NCI-H2171 treated with DMSO at 0.1 percent for 48 hours (cell line): ENCODE data around the gene TCEA2.

Experiments used
- DNase-seq: peaks from one replicate; lab custom pipeline; 2025; lab: John Stamatoyannopoulos, UW

TCEA2 gene

GRCh38 chr20:64062596-64063388 lies at the start of gene TCEA2:
TSS of gene TCEA2 (plus strand) at chr20:64063198. CDS start at chr20:64063313, 115 bp downstream.
- peak; percentile 96 for DNase-seq

GRCh38 chr20:64015635-64016034 lies 47.4 kb upstream of the TCEA2 start:
- DNase-seq: no peak

DNA sequence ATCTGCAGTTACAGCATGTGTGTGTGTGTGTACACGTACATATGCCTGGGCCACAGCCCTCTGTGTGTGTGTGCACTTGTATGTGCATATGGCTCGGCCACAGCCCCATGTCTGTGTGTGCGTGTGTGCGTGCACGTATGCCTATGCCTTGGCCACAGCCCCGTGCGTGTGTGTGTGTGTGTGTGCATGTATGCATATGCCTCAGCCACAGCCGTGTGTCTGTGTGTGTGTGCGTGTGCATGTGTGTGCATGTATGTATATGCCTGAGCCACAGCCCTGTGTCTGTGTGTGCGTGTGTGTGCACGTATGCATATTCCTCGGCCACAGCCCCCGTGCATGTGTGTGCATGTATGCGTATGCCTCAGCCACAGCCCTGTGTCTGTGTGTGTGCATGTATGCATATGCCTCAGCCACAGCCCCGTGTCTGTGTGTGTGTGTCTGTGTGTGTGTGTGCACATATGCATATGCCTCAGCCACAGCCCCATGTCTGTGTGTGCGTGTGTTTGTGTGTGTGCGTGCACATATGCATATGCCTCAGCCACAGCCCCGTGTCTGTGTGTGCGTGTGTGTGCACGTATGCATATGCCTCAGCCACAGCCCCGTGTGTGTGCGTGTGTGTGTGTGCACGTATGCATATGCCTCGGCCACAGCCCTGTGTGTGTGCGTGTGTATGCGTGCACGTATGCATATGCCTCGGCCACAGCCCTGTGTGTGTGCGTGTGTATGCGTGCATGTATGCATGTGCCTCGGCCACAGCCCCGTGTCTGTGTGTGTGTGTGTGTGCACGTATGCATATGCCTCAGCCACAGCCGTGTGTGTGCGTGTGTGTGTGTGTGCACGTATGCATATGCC lies 41.6 kb upstream of the TCEA2 start:
- DNase-seq: no peak

DNA sequence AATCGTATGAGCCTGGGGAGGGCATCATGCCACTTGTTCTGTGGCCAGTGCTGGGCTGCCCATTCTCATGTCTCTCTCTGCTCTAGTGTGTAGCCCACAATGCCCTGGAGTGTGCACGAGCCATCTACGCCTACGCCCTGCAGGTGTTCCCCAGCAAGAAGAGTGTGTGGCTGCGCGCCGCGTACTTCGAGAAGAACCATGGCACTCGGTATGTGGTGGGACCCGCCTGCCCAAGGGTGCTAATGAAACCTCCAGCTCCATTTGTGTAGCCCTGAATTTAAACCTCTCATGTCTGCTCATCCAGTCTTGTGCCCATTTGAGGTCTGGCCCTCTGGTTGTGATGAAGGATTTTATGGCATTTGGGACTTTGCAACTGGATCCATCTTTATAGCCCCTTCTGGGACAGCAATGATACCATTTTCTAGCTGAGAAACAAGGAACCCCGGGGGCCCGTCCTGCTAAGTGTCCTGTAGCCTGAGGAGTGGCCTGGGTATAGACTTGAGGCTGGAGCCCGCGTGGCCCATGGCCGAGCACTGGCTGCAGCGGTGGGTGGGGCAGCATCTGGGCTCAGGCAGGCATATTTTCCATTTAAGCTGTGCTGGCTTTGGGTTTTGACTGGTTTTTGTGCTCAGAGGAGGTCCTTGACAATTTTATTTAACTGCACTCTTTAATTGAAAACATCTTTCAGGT lies 40.2 kb upstream of the TCEA2 start:
- no peak for DNase-seq

GRCh38 chr20:64023361-64024140 lies 39.4 kb upstream of the TCEA2 start:
- DNase-seq: no peak

GRCh38 chr20:64024141-64024990 lies 38.6 kb upstream of the TCEA2 start:
- no peak for DNase-seq

GRCh38 chr20:64025101-64025825 lies 37.7 kb upstream of the TCEA2 start:
- no peak for DNase-seq

- no peak for DNase-seq
Measured at GRCh38 chr20:64025826-64026412, 37.1 kb upstream of the TCEA2 start.

- DNase-seq: no peak
Measured at GRCh38 chr20:64027981-64028685, 34.9 kb upstream of the TCEA2 start.

- DNase-seq: no peak
Measured at GRCh38 chr20:64029293-64030117, 33.5 kb upstream of the TCEA2 start.

DNA sequence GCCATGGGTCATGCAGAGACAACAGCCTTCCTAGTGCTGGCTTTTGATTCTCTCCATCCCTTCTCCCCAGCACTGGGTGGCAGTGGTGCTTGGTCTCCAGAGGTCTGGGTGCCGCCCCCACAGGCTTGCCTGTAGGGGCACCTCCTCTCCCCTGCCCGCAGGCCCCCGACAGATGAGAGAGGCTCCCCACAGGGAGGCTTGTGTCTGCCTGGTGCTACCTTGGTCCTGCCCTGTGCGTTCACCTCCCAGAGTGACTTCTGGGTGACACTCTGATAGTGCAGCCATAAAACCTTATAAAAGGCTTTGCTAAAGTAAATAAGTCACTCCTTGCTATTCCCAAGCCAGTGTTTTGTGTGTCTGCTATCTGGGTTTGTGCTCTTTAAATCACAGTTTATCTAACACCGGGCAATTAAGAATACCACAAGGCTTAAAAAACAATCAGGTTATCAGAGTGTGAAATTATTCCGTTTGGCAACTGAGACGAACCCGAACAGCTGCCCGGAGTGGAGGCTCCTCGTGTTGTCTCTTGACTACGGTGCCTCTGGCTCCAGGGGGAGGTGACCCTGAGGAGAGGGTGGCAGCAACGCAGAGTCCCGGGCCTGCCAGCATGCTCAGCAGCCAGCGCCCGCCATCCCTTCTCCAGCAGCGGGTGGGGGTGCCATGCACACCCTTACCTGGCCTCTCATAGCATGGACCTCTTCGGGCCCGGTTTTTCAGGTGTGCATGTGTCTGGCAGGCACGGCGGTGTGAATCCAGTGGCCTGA lies 32.4 kb upstream of the TCEA2 start:
- no peak for DNase-seq

- no peak for DNase-seq
Measured at GRCh38 chr20:64031822-64032314, 31.1 kb upstream of the TCEA2 start.

DNA sequence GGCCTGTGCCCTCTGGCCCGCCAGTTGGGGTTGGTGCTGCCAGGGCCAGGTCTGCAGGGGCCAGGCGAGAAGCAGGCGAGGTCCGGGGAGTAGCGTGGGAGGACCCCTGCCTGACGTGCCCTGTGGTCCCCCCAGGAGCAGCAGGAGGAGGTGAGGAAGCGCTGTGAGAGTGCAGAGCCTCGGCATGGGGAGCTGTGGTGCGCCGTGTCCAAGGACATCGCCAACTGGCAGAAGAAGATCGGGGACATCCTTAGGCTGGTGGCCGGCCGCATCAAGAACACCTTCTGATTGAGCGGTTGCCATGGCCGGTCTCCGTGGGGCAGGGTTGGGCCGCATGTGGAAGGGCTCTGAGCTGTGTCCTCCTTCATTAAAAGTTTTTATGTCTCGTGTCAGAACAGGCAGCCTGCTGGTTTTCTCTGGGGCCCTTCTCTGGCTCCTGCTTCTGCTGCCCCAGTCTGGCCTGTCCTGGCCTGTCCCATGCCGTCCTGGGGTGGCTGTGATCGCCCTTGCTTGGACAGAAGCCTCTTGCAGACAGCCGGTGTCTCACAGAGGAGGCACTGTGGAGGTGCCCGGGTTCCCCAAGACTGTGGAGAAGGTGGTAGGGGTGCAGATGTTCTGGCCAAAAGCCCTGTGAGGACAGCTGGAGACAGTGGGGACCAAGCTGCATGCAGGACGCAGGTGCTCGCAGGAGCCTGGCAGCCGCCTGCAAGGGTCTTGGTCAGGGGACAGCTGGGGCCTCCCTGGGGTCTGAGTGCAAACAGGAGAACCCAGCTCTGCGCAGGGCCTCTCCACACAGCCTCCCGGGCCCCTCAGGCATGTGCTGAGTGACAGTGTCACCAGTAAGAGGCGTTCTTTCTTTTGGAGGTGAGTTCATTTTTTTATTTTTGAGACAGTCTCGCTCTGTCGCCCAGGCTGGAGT lies 30.0 kb upstream of the TCEA2 start:
- no peak for DNase-seq

DNA sequence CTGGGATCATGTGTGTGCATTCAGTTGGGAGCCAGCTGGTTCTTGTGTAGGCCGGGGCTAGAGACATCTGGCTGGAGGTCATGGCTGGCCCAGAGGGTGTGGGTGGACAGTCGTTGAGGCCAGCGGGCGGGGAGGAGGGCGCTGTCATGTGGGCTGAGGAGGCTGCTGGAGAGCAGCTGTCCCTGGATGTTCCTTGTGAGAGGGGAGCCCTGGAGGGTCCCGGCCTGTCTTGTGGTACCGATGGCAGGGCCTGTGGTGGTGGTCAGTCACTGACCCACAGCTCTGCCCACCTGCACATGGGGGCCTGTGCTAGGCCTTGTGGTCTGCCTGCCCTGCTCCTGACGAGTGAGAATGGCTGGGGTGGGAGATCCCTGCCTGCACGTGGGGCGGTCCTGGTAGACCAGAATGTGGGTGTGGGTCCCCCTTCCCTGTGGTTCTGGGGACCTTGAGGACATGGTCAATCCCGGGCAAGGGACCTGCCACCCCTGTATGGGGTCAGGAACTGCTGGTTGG lies 29.0 kb upstream of the TCEA2 start:
- DNase-seq: no peak

DNA sequence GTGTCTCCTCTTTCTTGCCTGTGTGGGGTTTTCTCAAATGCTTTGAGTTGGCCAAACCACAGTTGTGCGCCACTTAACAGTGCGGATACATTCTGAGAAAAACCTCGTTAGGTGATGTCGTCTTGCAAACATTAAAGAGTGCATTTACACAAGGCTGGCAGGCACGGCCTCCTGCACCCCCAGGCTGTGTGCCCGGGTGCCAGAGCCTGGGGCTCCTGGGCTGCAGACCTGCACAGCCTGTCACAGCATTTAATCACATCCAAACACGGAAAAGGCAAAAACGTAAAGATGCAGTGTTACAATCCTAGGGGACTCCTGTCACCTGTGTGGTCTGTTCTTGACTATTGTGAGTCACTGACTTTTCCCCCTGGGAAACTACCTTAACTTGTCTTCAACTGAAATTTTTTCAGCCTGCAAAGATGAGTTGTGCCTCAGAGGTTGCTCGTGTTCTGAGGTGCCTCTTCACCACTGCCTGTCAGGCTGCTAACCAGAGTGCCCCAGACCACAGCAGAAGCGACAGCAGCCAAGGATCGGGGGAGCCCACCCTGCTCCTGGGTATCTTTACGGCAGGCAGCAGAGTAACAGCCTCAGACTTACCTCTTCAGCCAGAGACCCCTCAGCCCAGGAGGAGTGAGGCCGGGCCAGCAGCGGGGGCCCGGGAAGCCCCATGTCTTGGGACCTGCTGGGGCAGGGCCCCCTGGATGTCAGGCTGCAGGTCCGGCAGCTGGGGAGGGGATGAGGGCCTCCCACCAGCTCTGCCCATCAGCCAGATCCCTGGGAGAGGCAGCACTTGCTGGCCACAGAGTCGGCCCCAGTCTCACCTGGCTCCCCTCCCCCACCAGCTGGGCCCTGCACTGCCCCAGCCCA lies 27.7 kb upstream of the TCEA2 start:
- DNase-seq: peak; percentile 8
